Measurements from ENCODE around the gene CRADD.

Gene CRADD

GRCh38 chr12:93705237-93705636 is 28.1 kb downstream of the CRADD start:
- no peaks in the 10 kb centered on the region for H3K27me3 ChIP-seq (ENCODE audit: control insufficient read depth, insufficient read depth, low read length)
- H3K4me1 ChIP-seq: peaks cover 33% of the 10 kb centered on the region
- TF ChIP-seq CTCF (IDR thresholded peaks at IDR 0.05): no peak
- H2AFZ ChIP-seq: no peak overlapping the region
- H3K36me3 ChIP-seq (ENCODE audit: control insufficient read depth, insufficient read depth, low read length): no peaks in the 10 kb centered on the region
- H3K9me3 ChIP-seq (ENCODE audit: control insufficient read depth, low read length): no peaks in the 10 kb centered on the region
- peaks cover 46% of the 10 kb centered on the region for H3K79me2 ChIP-seq
- H3K4me3 ChIP-seq (ENCODE audit: low read depth, low read length): no peak overlapping the region
- no peak overlapping the region for H3K9ac ChIP-seq
- H3K4me2 ChIP-seq (ENCODE audit: low read length): no peak overlapping the region
- H3K27ac ChIP-seq: no peak overlapping the region

- no peaks in the 10 kb centered on the region for H3K36me3 ChIP-seq (ENCODE audit: control insufficient read depth, insufficient read depth, low read length)
- H3K9me3 ChIP-seq (ENCODE audit: control insufficient read depth, low read length): no peaks in the 10 kb centered on the region
- no peak overlapping the region for H3K4me3 ChIP-seq (ENCODE audit: low read depth, low read length)
- H3K4me1 ChIP-seq: peaks cover 31% of the 10 kb centered on the region
- H3K27ac ChIP-seq: no peak overlapping the region
- H2AFZ ChIP-seq: no peak overlapping the region
- H3K27me3 ChIP-seq (ENCODE audit: control insufficient read depth, insufficient read depth, low read length): no peaks in the 10 kb centered on the region
- TF ChIP-seq CTCF (IDR thresholded peaks at IDR 0.05): no peak
- H3K4me2 ChIP-seq (ENCODE audit: low read length): no peak overlapping the region
- H3K79me2 ChIP-seq: peaks cover 40% of the 10 kb centered on the region
- no peak overlapping the region for H3K9ac ChIP-seq
Measured at GRCh38 chr12:93706387-93706786, 29.2 kb downstream of the CRADD start.

GRCh38 chr12:93706824-93707223 is 29.6 kb downstream of the CRADD start:
- no peaks in the 10 kb centered on the region for H3K27me3 ChIP-seq (ENCODE audit: control insufficient read depth, insufficient read depth, low read length)
- TF ChIP-seq CTCF (IDR thresholded peaks at IDR 0.05): no peak
- H2AFZ ChIP-seq: no peak overlapping the region
- H3K36me3 ChIP-seq (ENCODE audit: control insufficient read depth, insufficient read depth, low read length): no peaks in the 10 kb centered on the region
- H3K4me3 ChIP-seq (ENCODE audit: low read depth, low read length): no peak overlapping the region
- peaks cover 42% of the 10 kb centered on the region for H3K79me2 ChIP-seq
- no peak overlapping the region for H3K9ac ChIP-seq
- no peak overlapping the region for H3K4me2 ChIP-seq (ENCODE audit: low read length)
- no peak overlapping the region for H3K27ac ChIP-seq
- peaks cover 32% of the 10 kb centered on the region for H3K4me1 ChIP-seq
- H3K9me3 ChIP-seq (ENCODE audit: control insufficient read depth, low read length): no peaks in the 10 kb centered on the region

- H3K27ac ChIP-seq: no peak overlapping the region
- no peak for TF ChIP-seq CTCF (IDR thresholded peaks at IDR 0.05)
- no peaks in the 10 kb centered on the region for H3K27me3 ChIP-seq (ENCODE audit: control insufficient read depth, insufficient read depth, low read length)
- peaks cover 35% of the 10 kb centered on the region for H3K79me2 ChIP-seq
- no peak overlapping the region for H2AFZ ChIP-seq
- no peak overlapping the region for H3K9ac ChIP-seq
- H3K4me3 ChIP-seq (ENCODE audit: low read depth, low read length): no peak overlapping the region
- no peak overlapping the region for H3K4me2 ChIP-seq (ENCODE audit: low read length)
- peaks cover 33% of the 10 kb centered on the region for H3K4me1 ChIP-seq
- H3K9me3 ChIP-seq (ENCODE audit: control insufficient read depth, low read length): no peaks in the 10 kb centered on the region
- H3K36me3 ChIP-seq (ENCODE audit: control insufficient read depth, insufficient read depth, low read length): no peaks in the 10 kb centered on the region
Measured at GRCh38 chr12:93707836-93708235, 30.7 kb downstream of the CRADD start.

- H3K9ac ChIP-seq: no peak overlapping the region
Measured at GRCh38 chr12:93708952-93709351, 31.8 kb downstream of the CRADD start.

More at GRCh38 chr12:93708952-93709351, 31.8 kb downstream of the CRADD start:
- Histone ChIP-seq H3K9me3 (ENCODE audit: control insufficient read depth, low read length) (no peaks in the 10 kb centered on the region), H3K4me3 (ENCODE audit: low read depth, low read length) (no peak overlapping the region), H3K27ac (no peak overlapping the region), H2AFZ (no peak overlapping the region), H3K4me1 (peaks cover 41% of the 10 kb centered on the region), H3K79me2 (peaks cover 35% of the 10 kb centered on the region), H3K4me2 (ENCODE audit: low read length) (no peak overlapping the region), H3K27me3 (ENCODE audit: control insufficient read depth, insufficient read depth, low read length) (no peaks in the 10 kb centered on the region), H3K36me3 (ENCODE audit: control insufficient read depth, insufficient read depth, low read length) (no peaks in the 10 kb centered on the region)
- no peak for TF ChIP-seq CTCF (IDR thresholded peaks at IDR 0.05)

Measured in parathyroid adenoma (tissue), 2 donors.